Nephron (organoid): ENCODE measurements around the gene LZTR1.
A peak's percentile ranks its signal among the peaks of the same experiment; 100 is the strongest.

Source experiments
- H3K27ac Mint-ChIP-seq, 3 experiments: 2 replicates each; pipeline ENCODE4 v1.8.0; 2020; ENCODE audit warnings: mixed read lengths in 3 of 3, mild to moderate bottlenecking in 2 of 3, moderate library complexity in 1 of 3
- H3K27me3 Mint-ChIP-seq: 2 replicates; pipeline ENCODE4 v1.8.0; 2021; ENCODE audit warnings: low read depth, mild to moderate bottlenecking, moderate library complexity, mixed read lengths
- H3K36me3 Mint-ChIP-seq: 2 replicates; pipeline ENCODE4 v1.8.0; 2020; ENCODE audit warnings: low read depth, mixed read lengths
- H3K4me1 Mint-ChIP-seq: 2 replicates; pipeline ENCODE4 v1.8.0; 2020; ENCODE audit warnings: mixed read lengths
- H3K4me3 Mint-ChIP-seq, 3 experiments: 2 replicates each; pipeline ENCODE4 v1.8.0; 2020; ENCODE audit warnings: mild to moderate bottlenecking in 3 of 3, mixed read lengths in 3 of 3, moderate library complexity in 2 of 3
- H3K9me3 Mint-ChIP-seq: 2 replicates; pipeline ENCODE4 v1.8.0; 2020; ENCODE audit warnings: mixed read lengths
- TF ChIP-seq, protein P1 (sequence below), 3 experiments: fragments of 200-600 bp; sonication (generic); IDR thresholded peaks; one replicate each; pipeline ENCODE4 v1.5.0; 2021; ENCODE audit warnings: antibody characterized with exemption in 3 of 3; ENCODE audit not compliant: unreplicated experiment in 3 of 3

Gene LZTR1

DNA sequence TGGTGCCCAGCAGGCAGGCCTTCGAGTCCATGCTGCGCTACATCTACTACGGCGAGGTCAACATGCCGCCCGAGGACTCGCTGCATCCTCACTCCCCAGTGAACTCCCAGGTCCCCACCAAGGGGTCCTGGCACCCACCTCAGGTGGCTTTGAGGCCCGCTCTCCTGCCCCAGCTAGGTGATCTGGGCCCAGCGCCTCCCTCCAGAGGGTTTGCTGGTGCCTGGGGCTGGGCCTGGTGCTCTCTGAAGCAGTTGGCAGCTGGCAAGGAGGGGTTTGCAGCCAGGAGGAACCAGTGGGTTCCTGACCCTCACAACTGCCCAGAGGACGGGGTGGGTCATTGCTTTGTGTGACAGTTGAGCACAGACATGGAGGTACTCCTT is 13.9 kb downstream of the LZTR1 start:
- TF ChIP-seq, protein P1, sequence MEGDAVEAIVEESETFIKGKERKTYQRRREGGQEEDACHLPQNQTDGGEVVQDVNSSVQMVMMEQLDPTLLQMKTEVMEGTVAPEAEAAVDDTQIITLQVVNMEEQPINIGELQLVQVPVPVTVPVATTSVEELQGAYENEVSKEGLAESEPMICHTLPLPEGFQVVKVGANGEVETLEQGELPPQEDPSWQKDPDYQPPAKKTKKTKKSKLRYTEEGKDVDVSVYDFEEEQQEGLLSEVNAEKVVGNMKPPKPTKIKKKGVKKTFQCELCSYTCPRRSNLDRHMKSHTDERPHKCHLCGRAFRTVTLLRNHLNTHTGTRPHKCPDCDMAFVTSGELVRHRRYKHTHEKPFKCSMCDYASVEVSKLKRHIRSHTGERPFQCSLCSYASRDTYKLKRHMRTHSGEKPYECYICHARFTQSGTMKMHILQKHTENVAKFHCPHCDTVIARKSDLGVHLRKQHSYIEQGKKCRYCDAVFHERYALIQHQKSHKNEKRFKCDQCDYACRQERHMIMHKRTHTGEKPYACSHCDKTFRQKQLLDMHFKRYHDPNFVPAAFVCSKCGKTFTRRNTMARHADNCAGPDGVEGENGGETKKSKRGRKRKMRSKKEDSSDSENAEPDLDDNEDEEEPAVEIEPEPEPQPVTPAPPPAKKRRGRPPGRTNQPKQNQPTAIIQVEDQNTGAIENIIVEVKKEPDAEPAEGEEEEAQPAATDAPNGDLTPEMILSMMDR (IDR thresholded peaks at IDR 0.05; ENCODE audit: unreplicated experiment in 3 of 3): no peak
- H3K9me3 Mint-ChIP-seq: no peaks in the 10 kb centered on the region
- peaks cover 9% of the 10 kb centered on the region for H3K36me3 Mint-ChIP-seq
- H3K27me3 Mint-ChIP-seq: no peaks in the 10 kb centered on the region
- H3K4me1 Mint-ChIP-seq: peaks cover 1% of the 10 kb centered on the region
- H3K27ac Mint-ChIP-seq: no peak overlapping the region
- peak overlapping the region in 1 of 3 experiments; percentile 25 for H3K4me3 Mint-ChIP-seq

- Mint-ChIP-seq H3K4me1 (peaks cover 9% of the 10 kb centered on the region), H3K9me3 (no peaks in the 10 kb centered on the region), H3K4me3 (peak overlapping the region in 1 of 3 experiments; percentile 25), H3K36me3 (peaks cover 9% of the 10 kb centered on the region), H3K27ac (no peak overlapping the region), H3K27me3 (no peaks in the 10 kb centered on the region)
- TF ChIP-seq, protein P1 (IDR thresholded peaks at IDR 0.05; ENCODE audit: unreplicated experiment in 3 of 3): no peak
Measured at GRCh38 chr22:20996598-20997535, 14.8 kb downstream of the LZTR1 start.

DNA sequence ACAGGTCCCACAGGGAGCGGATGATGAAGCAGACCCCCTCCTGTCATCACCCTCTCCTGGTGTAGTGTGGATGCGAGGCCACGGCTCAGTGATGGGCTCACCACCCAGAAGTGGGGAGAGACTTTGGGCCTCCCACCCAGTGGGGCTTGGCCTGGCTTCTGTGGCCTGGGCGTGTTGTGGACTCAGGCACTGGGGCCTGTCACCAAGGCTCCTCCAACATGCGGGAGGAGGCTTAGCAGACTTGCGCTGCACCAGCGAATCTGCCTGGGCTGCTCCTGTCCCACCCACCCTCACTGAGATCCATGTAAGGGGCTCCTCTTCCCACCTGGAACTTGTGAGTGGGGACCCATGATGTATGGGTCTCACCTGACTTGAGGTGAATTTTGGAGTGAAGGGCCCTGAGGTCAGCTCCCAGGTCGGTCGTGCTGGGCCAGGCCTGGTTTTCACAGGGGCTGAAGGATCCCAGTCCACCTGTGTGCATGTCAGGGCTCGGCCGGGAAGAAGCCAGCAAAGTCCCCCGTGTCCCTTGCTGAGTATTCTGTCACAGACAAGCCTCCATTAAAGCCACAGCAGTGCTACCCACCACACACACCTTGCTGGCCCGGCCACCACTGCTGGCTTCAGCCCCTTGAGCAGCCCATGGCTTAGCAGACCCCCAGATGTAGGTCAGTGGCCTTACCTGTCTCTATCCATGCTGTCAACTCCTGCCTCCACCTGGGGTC is 15.6 kb downstream of the LZTR1 start:
- peaks cover 16% of the 10 kb centered on the region for H3K4me1 Mint-ChIP-seq
- H3K27me3 Mint-ChIP-seq: no peaks in the 10 kb centered on the region
- no peak overlapping the region for H3K4me3 Mint-ChIP-seq
- H3K27ac Mint-ChIP-seq: no peak overlapping the region
- H3K9me3 Mint-ChIP-seq: no peaks in the 10 kb centered on the region
- TF ChIP-seq, protein P1 (IDR thresholded peaks at IDR 0.05; ENCODE audit: unreplicated experiment in 3 of 3): no peak
- peaks cover 9% of the 10 kb centered on the region for H3K36me3 Mint-ChIP-seq

- peak overlapping the region; percentile 38 to 70 (median 68) for H3K4me3 Mint-ChIP-seq
- peaks cover 9% of the 10 kb centered on the region for H3K36me3 Mint-ChIP-seq
- TF ChIP-seq, protein P1 (IDR thresholded peaks at IDR 0.05; ENCODE audit: unreplicated experiment in 3 of 3): no peak
- peak overlapping the region in 1 of 3 experiments; percentile 51 for H3K27ac Mint-ChIP-seq
- H3K27me3 Mint-ChIP-seq: no peaks in the 10 kb centered on the region
- peaks cover 26% of the 10 kb centered on the region for H3K4me1 Mint-ChIP-seq
- no peaks in the 10 kb centered on the region for H3K9me3 Mint-ChIP-seq
Measured at GRCh38 chr22:20998411-20999336, 16.6 kb downstream of the LZTR1 start.

DNA sequence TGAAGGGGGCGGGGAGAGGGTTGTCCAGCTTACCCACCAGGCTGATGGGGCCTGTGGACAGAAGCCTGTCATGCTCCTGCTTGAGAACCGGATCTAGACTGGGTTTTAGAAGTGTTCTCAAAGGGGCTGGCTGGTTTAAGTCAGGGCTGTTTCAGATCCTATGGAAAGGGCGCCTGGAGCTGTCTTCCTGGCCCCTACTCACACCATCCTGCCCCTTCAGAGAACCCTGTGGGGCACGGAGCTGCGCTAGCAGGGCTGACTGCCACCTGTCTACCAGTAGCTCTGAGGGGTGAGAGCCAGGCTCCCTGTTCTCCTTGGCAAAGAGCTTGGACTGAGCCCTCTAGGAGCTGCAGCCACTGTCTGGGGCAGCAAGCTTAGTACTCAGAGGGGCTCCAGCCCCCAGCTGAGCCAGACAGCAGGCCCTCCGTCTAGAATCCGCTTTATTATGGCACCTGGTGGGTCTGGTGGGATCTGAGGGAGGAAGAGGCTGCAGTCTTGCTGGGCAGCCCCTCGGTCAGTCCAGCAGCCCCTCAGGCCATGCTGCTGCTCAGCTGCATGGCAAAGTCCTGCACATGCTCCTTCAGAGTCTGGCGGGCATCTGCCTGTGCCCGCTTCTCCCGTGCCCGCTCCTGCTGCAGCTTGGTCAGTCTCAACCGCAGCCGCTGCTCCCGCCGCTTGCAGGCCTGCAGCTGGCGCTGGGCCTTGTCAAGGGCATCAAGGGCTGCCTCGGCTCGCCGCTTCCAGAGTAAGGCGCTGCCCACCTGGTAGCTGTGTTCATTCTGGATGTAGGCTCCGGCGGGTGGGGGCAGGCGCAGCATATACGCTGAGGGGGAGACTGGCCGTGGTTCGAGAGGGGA is 17.5 kb downstream of the LZTR1 start:
- Mint-ChIP-seq H3K9me3 (no peaks in the 10 kb centered on the region), H3K27ac (no peak overlapping the region), H3K4me3 (peak overlapping the region; percentile 74 to 97 (median 93)), H3K27me3 (no peaks in the 10 kb centered on the region), H3K4me1 (peaks cover 27% of the 10 kb centered on the region), H3K36me3 (peaks cover 9% of the 10 kb centered on the region)
- TF ChIP-seq, protein P1 (IDR thresholded peaks at IDR 0.05; ENCODE audit: unreplicated experiment in 3 of 3): no peak
